Adrenal gland (tissue), 12 donors: ENCODE results near the gene CLIC6. TPM values are rescaled to one million over a fixed set of nuclear protein-coding genes. Genes with fewer than 3 reads are reported as not detected.
A peak's percentile ranks its signal among the peaks of the same experiment; 100 is the strongest.

ENCODE experiments used
- DNase-seq, 7 donors: peaks; one replicate each; pipeline ENCODE4 v3.0.0-alpha.2; 2019 to 2020
- H3K27ac ChIP-seq, 5 donors: fragments of 200-600 bp; sonication (generic) in 4 of 5; 1 replicate in 3 of 5; 2 replicates in 2 of 5; pipeline versions ENCODE4 v1.5.1 to v1.8.0; 2016 to 2020; ENCODE audit warnings: mild to moderate bottlenecking in 1 of 5
- H3K27me3 ChIP-seq: fragments of 200-600 bp; 2 replicates; pipeline ENCODE4 v1.8.0; 2021
- H3K36me3 ChIP-seq, 2 donors: fragments of 200-600 bp; replicated peaks in 1 of 2; 1 replicate in 1 of 2; 2 replicates in 1 of 2; pipeline versions ENCODE4 v1.5.1 to v1.8.0; 2018 to 2022
- H3K4me1 ChIP-seq, 2 donors: fragments of 200-600 bp; replicated peaks in 1 of 2; 1 replicate in 1 of 2; 2 replicates in 1 of 2; pipeline versions ENCODE4 v1.5.1 to v1.8.0; 2018 to 2021
- H3K4me3 ChIP-seq, 4 donors: fragments of 200-600 bp; sonication (generic) in 3 of 4; one replicate each; pipeline ENCODE4 v1.5.1; 2016 to 2018
- H3K9me3 ChIP-seq, 3 donors: fragments of 200-600 bp; sonication (generic) in 1 of 3; replicated peaks in 1 of 3; 1 replicate in 2 of 3; 2 replicates in 1 of 3; pipeline versions ENCODE4 v1.5.1 to v1.8.0; 2016 to 2021
- CTCF ChIP-seq, 6 experiments: fragments of 450-650 bp in 4 of 6; fragments of 200-600 bp in 2 of 6; sonication (generic) in 1 of 6; IDR thresholded peaks; 1 replicate in 5 of 6; 2 replicates in 1 of 6; pipeline versions ENCODE4 v1.5.1 to v1.8.0; 2016 to 2021; ENCODE audit warnings: antibody characterized with exemption in 6 of 6, mild to moderate bottlenecking in 2 of 6, moderate library complexity in 1 of 6
- POLR2A ChIP-seq, 2 donors: fragments of 450-650 bp; IDR thresholded peaks; one replicate each; pipeline ENCODE4 v1.6.1; 2017; ENCODE audit warnings: antibody characterized with exemption in 2 of 2, mild to moderate bottlenecking in 2 of 2, moderate library complexity in 1 of 2
- WGBS, 4 donors: extraction: QIAGEN DNeasy Blood & Tissue Kit in 2 of 4; methylation state at CpG; one replicate each; pipeline versions ENCODE4 v1.1.5 to v1.1.7; 2013 to 2017; 5-methylcytosine and 5-hydroxymethylcytosine counted together
- intact Hi-C, 2 donors: fragments of 100-400 bp; cut with DNase I; formaldehyde crosslinking; loops; one replicate each; pipeline versions ENCODE4 v1.14.1 to v1.15.0; 2022 to 2023
- polyA plus RNA-seq, 3 donors: library from polyadenylated mRNA; stranded (reverse); fragments of 200-250 nt in 2 of 3; fragments of 350-450 nt in 1 of 3; fragmentation: Illumina TruSeq in 1 of 3; extraction: RNeasy Lipid Tissue Mini Kit (QIAGEN cat#74804) in 1 of 3; gene quantifications; one replicate each; pipeline ENCODE4 v1.2.3, GENCODE V29; 2013 to 2014
- total RNA-seq, 9 donors: library from RNA; depleted of rRNA in 4 of 9; stranded (reverse); fragments of >200 nt in 4 of 9; fragments of 120-200 nt in 1 of 9; fragmentation: NEBNext Ultra II Directional in 1 of 9; extraction: Animal tissue kit (Norgen Biotek cat#: 25700) in 1 of 9; gene quantifications; one replicate each; pipeline versions ENCODE4 v1.1.0 to v1.2.4, GENCODE V29; 2013 to 2023
- donor health status: healthy with polysubstance abuse.
- donor health status: Bipolar disorder and iron deficiency.
- donor health status: DM: yes; HTN: yes; CAD: no.
- donor health status: DM: no; HTN: no; CAD: no.
- donor health status: DM: no; HTN: no; CAD: no.
- donor health status: DM: yes; HTN: yes; CAD: no.

Gene CLIC6
- total and polyA plus RNA-seq, 12 donors, result 0.07 to 0.41 (median 0.24) TPM; not detected in 5

DNA sequence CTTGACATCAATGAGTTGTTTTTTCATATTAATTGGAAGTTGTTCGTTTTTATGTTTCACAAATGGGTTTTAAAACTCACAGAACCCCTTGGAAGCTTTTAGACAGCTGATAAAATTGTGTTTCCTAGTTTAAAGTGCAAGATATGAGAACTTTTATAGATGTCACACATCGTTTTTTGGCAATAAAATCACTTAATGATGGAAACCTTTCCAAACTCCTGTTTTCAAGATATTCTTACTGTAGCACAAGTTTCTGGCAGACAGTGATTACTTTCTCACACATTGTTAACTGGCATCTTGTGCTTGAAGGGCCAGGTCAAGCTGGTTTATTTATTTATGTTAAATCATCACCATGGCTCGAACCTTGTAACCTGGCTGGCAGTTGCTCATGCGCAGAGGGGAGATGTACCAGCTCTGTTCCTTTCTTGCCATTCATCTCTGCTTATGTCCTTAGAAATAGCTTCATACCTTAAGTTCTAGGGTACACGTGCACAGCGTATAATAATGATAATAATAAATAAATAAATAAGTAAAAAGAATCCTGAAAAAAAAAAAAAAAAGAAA lies 43.7 kb upstream of the CLIC6 start:
- H3K4me1 ChIP-seq, result no peaks in the 10 kb centered on the region
- H3K36me3 ChIP-seq, result no peaks in the 10 kb centered on the region
- no peak for DNase-seq
- no peak overlapping the region for H3K4me3 ChIP-seq
- 58 to 71% (median 61%) methylated on average over 6 of the region's 6 CpGs for WGBS, 4 donors
- TF ChIP-seq POLR2A (IDR thresholded peaks at IDR 0.05), result no peak
- TF ChIP-seq CTCF (IDR thresholded peaks at IDR 0.05), result no peak
- H3K9me3 ChIP-seq, result no peaks in the 10 kb centered on the region
- H3K27me3 ChIP-seq, result no peaks in the 10 kb centered on the region
- no peak overlapping the region for H3K27ac ChIP-seq
- intact Hi-C loops, result no loop called here

- no peak for TF ChIP-seq CTCF (IDR thresholded peaks at IDR 0.05)
- no peak for TF ChIP-seq POLR2A (IDR thresholded peaks at IDR 0.05)
- no peaks in the 10 kb centered on the region for H3K9me3 ChIP-seq
- intact Hi-C loops, result no loop called here
- no peaks in the 10 kb centered on the region for H3K4me1 ChIP-seq
- no peak overlapping the region for H3K4me3 ChIP-seq
- 80 to 88% (median 83%) methylated on average over 8 of the region's 8 CpGs for WGBS, 4 donors
- no peak overlapping the region for H3K27ac ChIP-seq
- DNase-seq, result peak in 1 of 7 donors; percentile 5
- H3K36me3 ChIP-seq, result no peaks in the 10 kb centered on the region
- H3K27me3 ChIP-seq, result no peaks in the 10 kb centered on the region
Observed at GRCh38 chr21:34626131-34626530, 42.7 kb upstream of the CLIC6 start.

DNA sequence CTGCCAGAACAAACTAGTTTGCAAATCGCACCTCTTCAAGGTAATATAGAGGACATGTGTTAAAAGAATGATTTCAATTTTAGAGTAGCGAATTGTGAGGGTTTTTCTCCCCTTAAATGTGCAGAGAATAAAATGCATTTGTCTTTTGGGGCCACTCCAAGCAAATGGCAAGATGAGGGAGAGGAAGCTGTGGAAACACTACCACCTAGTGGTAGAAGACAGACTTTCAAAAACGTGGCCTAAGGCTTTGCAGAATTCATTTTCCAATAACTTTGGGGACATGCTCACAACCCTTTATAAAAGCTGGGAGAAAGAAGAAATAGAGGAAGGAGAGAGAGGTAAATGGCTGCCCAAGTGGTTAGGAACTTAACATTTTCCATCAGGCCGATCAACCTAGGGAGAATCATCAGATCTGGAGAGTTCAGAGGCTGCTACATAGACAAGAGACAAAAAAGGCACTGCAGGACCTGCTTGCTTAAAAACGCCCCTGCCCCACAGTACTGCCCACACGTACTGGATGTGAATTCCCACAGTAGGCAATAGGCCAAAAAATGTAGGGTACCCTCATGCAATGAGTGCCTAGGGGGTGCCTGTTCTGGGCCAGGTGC lies 38.2 kb upstream of the CLIC6 start:
- 3 to 7% (median 6%) methylated on average over 6 of the region's 6 CpGs for WGBS, 4 donors
- Histone ChIP-seq H3K27me3 (no peaks in the 10 kb centered on the region), H3K36me3 (no peaks in the 10 kb centered on the region), H3K9me3 (no peaks in the 10 kb centered on the region), H3K4me1 (no peaks in the 10 kb centered on the region), H3K4me3 (no peak overlapping the region), H3K27ac (no peak overlapping the region)
- peak in 5 of 7 donors; percentile 23 to 41 (median 28) for DNase-seq
- intact Hi-C loops, result no loop called here
- peak; percentile 76 to 88 (median 86) for TF ChIP-seq CTCF (IDR thresholded peaks at IDR 0.05)
- no peak for TF ChIP-seq POLR2A (IDR thresholded peaks at IDR 0.05)

- no peaks in the 10 kb centered on the region for H3K27me3 ChIP-seq
- H3K27ac ChIP-seq, result no peak overlapping the region
- intact Hi-C loops, result no loop called here
- H3K4me1 ChIP-seq, result no peaks in the 10 kb centered on the region
- peak in 1 of 7 donors; percentile 2 for DNase-seq
- 59 to 70% (median 68%) methylated on average over 4 of the region's 4 CpGs for WGBS, 4 donors
- no peaks in the 10 kb centered on the region for H3K9me3 ChIP-seq
- TF ChIP-seq POLR2A (IDR thresholded peaks at IDR 0.05) (no peak), CTCF (IDR thresholded peaks at IDR 0.05) (no peak)
- no peaks in the 10 kb centered on the region for H3K36me3 ChIP-seq
- no peak overlapping the region for H3K4me3 ChIP-seq
Observed at GRCh38 chr21:34632498-34632897, 36.3 kb upstream of the CLIC6 start.
